Measurements from ENCODE around the gene BRMS1L. TPM values are rescaled to one million over a fixed set of nuclear protein-coding genes. Genes with fewer than 3 reads are reported as not detected.
A peak's percentile ranks its signal among the peaks of the same experiment; 100 is the strongest.

The BRMS1L gene, protein sequence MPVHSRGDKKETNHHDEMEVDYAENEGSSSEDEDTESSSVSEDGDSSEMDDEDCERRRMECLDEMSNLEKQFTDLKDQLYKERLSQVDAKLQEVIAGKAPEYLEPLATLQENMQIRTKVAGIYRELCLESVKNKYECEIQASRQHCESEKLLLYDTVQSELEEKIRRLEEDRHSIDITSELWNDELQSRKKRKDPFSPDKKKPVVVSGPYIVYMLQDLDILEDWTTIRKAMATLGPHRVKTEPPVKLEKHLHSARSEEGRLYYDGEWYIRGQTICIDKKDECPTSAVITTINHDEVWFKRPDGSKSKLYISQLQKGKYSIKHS
- polyA plus RNA-seq (2011; rRNA removed) (11.0 and 17.0 TPM in 2 replicates), polyA plus RNA-seq (2017; fragmentation: RNase III; extraction: RNeasy Plus Mini Kit Qiagen cat#74134 plus additional on column Dnase treatment) (18.1 to 20.8 TPM (median 20.0 TPM) in 3 replicates), polyA minus RNA-seq (2011; rRNA and poly(A)+ RNA removed) (2.3 and 3.7 TPM in 2 replicates)
- 4.9 and 5.0 TPM in 2 replicates for polyA plus RNA-seq (2012; cell fraction: cytosol; rRNA removed)
- polyA plus RNA-seq (2012; cell fraction: nucleus; rRNA removed): 2.1 and 4.1 TPM in 2 replicates

GRCh38 chr14:35826218-35826951 lies at the start of gene BRMS1L:
BRMS1L (plus strand) TSS chr14:35826338; CDS start chr14:35826517, 179 bp downstream.
- Histone ChIP-seq H3K9me3 (no peaks in the 10 kb centered on the region), H3K4me1 (peaks cover 4% of the 10 kb centered on the region; the same call in 1 of the 3 replicates), H3K27ac (peak within 1 kb of the TSS; percentile 90 to 95), H3K4me2 (peak within 1 kb of the TSS; percentile 84), H3K4me3 (peak within 1 kb of the TSS; percentile 68)
- DNase-seq (ENCODE audit: low read depth in 1 of 2, low spot score in 1 of 2) (peak; percentile 97 to 99), ATAC-seq (peak; percentile 96 to 97), FAIRE-seq (no peak)
- under 1% methylated on average over 40 of the region's 70 CpGs for WGBS (ENCODE audit: missing lambda C conversion rate)
- ChIA-PET CTCF (interaction anchor here (0.8 to 1.8 kb wide), 10 partner anchors 8 to 699 kb away, joined by 3 to 6 read pairs (median 4); no protein-coding TSS in a partner anchor), POLR2A (interaction anchor here (0.5 to 2.2 kb wide), 19 partner anchors 9 to 1371 kb away, joined by 3 to 21 read pairs (median 4); partner anchors contain the start of genes MBIP, MIPOL1 and RALGAPA1)
- TF ChIP-seq RNF2 (IDR thresholded peaks at IDR 0.05; ENCODE audit: borderline replicate concordance, low read depth) (no peak), BHLHE40 (IDR thresholded peaks at IDR 0.05; ENCODE audit: low read depth, low read length) (no peak), RARB (CRISPR knock-in tag; IDR thresholded peaks at IDR 0.05) (no peak), MYC (IDR thresholded peaks at IDR 0.05; ENCODE audit: borderline replicate concordance, low read length) (0 out of 2 replicates have a peak, but pooled peaks have one; percentile 28), HMGXB4 (CRISPR knock-in tag; IDR thresholded peaks at IDR 0.05; ENCODE audit: borderline replicate concordance) (no peak), NPAS2 (CRISPR knock-in tag; IDR thresholded peaks at IDR 0.05; ENCODE audit: borderline replicate concordance) (no peak), SREBF2 (IDR thresholded peaks at IDR 0.05) (no peak), POLR2AphosphoS2 (conservative IDR thresholded peaks at IDR 0.05; ENCODE audit: low read length) (no peak), FOSB (CRISPR knock-in tag; IDR thresholded peaks at IDR 0.05) (no peak), JUNB (IDR thresholded peaks at IDR 0.05) (no peak), CHD2 (IDR thresholded peaks at IDR 0.05; ENCODE audit: low read length, partially characterized antibody) (no peak), HES2 (IDR thresholded peaks at IDR 0.05) (no peak), CEBPB (IDR thresholded peaks at IDR 0.05) (no peak), ZFP36 (IDR thresholded peaks at IDR 0.05; ENCODE audit: borderline replicate concordance, partially characterized antibody) (no peak), ZNF302 (CRISPR knock-in tag; IDR thresholded peaks at IDR 0.05) (no peak), MAFK (IDR thresholded peaks at IDR 0.05; ENCODE audit: partially characterized antibody) (no peak), TP53 (CRISPR knock-in tag; IDR thresholded peaks at IDR 0.05) (no peak), HEYL (CRISPR knock-in tag; IDR thresholded peaks at IDR 0.05) (no peak), POLR2A (IDR thresholded peaks at IDR 0.05; ENCODE audit: low read length) (peak; percentile 95), BCL3 (IDR thresholded peaks at IDR 0.05) (peak; percentile 93), CBX8 (IDR thresholded peaks at IDR 0.05) (no peak), EP300 (IDR thresholded peaks at IDR 0.05) (no peak), PBX3 (IDR thresholded peaks at IDR 0.05) (0 out of 2 replicates have a peak, but pooled peaks have one; percentile 2), RAD21 (conservative IDR thresholded peaks at IDR 0.05 in 1 of 2, IDR thresholded peaks at IDR 0.05 in 1 of 2) (no peak), EHF (CRISPR knock-in tag; IDR thresholded peaks at IDR 0.05) (no peak), RFX5 (IDR thresholded peaks at IDR 0.05) (peak; percentile 10; the same call in 1 of the 2 replicates), ZSCAN20 (CRISPR knock-in tag; IDR thresholded peaks at IDR 0.05) (no peak), ZC3H11A (IDR thresholded peaks at IDR 0.05) (no peak), FOXS1 (CRISPR knock-in tag; IDR thresholded peaks at IDR 0.05) (no peak)
- TF ChIP-seq, protein P1, sequence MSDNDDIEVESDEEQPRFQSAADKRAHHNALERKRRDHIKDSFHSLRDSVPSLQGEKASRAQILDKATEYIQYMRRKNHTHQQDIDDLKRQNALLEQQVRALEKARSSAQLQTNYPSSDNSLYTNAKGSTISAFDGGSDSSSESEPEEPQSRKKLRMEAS (IDR thresholded peaks at IDR 0.05): peak; percentile 78
- TF ChIP-seq, protein P2, sequence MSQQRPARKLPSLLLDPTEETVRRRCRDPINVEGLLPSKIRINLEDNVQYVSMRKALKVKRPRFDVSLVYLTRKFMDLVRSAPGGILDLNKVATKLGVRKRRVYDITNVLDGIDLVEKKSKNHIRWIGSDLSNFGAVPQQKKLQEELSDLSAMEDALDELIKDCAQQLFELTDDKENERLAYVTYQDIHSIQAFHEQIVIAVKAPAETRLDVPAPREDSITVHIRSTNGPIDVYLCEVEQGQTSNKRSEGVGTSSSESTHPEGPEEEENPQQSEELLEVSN (IDR thresholded peaks at IDR 0.05; ENCODE audit: borderline replicate concordance, low read depth): no peak
- TF ChIP-seq, protein P3, sequence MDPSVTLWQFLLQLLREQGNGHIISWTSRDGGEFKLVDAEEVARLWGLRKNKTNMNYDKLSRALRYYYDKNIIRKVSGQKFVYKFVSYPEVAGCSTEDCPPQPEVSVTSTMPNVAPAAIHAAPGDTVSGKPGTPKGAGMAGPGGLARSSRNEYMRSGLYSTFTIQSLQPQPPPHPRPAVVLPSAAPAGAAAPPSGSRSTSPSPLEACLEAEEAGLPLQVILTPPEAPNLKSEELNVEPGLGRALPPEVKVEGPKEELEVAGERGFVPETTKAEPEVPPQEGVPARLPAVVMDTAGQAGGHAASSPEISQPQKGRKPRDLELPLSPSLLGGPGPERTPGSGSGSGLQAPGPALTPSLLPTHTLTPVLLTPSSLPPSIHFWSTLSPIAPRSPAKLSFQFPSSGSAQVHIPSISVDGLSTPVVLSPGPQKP (IDR thresholded peaks at IDR 0.05; ENCODE audit: low read depth, low read length): no peak

Data from A549 (cell line).